ENCODE results near the gene SPNS2. TPM values are rescaled to one million over a fixed set of nuclear protein-coding genes. Genes with fewer than 3 reads are reported as not detected.

Gene SPNS2
- total and polyA plus RNA-seq, 2 experiments from 2014 or later: 1.7 to 2.3 TPM

DNA sequence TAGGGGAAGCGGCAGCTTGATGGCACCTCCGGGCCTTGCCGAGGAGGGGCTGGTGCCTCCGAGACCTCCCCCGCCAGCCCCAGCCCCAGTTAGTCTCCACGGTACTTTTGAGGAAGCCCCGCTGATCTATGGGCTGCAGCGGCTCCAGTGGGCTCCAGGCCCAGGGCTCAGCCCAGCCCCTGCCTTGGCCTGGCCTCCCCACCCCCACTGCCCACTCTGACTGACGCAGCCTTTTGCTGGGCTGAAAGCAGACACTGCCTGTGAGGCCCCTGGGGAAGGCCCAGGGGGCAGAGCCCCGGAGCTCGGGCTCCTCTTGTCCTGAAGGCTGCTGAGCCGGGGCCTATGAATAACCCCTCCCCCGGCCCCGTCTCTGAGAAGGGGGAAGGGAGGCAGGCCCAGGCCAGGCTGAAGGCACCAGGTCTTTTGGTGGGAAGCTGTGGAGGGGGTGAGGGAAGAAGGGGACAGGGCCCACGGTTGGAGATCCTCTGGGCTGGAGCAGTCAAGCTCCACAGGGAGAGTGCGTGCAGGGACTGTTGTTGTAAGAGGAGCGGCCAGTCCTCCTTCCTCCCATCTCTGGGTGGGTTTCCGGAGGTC lies 78.1 kb downstream of the SPNS2 start:
- H3K4me3 Mint-ChIP-seq: no peak overlapping the region
- Histone ChIP-seq H3F3A (replicated peaks; ENCODE audit: low read depth) (no peaks in the 10 kb centered on the region), H3K27ac (ENCODE audit: low read depth) (no peak overlapping the region), H4K20me1 (replicated peaks; ENCODE audit: insufficient read depth) (no peaks in the 10 kb centered on the region), H3K4me1 (ENCODE audit: insufficient read depth) (peaks cover 18% of the 10 kb centered on the region), H3K27me3 (ENCODE audit: insufficient read depth) (no peaks in the 10 kb centered on the region), H3K79me2 (replicated peaks; ENCODE audit: insufficient read depth) (no peaks in the 10 kb centered on the region), H3K4me3 (peak overlapping the region; percentile 18; the same call in 1 of the 2 replicates), H3K36me3 (ENCODE audit: insufficient read depth) (no peaks in the 10 kb centered on the region), H3K4me2 (peak overlapping the region; percentile 70), H3K9me2 (ENCODE audit: insufficient read depth) (no peaks in the 10 kb centered on the region), H2AFZ (peak overlapping the region; percentile 86)
- H3K27me3 Mint-ChIP-seq (ENCODE audit: insufficient read depth, low read depth, poor library complexity): peaks cover 9% of the 10 kb centered on the region
- peaks cover 5% of the 10 kb centered on the region; the same call in 2 of the 3 replicates for H3K9me3 Mint-ChIP-seq
- no peak overlapping the region for H3K27ac Mint-ChIP-seq
- TF ChIP-seq JUNB (IDR thresholded peaks at IDR 0.05; ENCODE audit: unreplicated experiment) (no peak), ZNF114 (CRISPR knock-in tag; IDR thresholded peaks at IDR 0.05) (no peak), NANOG (IDR thresholded peaks at IDR 0.05; ENCODE audit: borderline replicate concordance) (no peak), EZH2phosphoT487 (IDR thresholded peaks at IDR 0.05; ENCODE audit: unreplicated experiment) (no peak), EZH2 (IDR thresholded peaks at IDR 0.05; ENCODE audit: low read depth, unreplicated experiment) (no peak), STAT1 (IDR thresholded peaks at IDR 0.05; ENCODE audit: unreplicated experiment) (no peak), CREB1 (CRISPR knock-in tag; IDR thresholded peaks at IDR 0.05; ENCODE audit: low read depth) (no peak)
- TF ChIP-seq, protein P1, sequence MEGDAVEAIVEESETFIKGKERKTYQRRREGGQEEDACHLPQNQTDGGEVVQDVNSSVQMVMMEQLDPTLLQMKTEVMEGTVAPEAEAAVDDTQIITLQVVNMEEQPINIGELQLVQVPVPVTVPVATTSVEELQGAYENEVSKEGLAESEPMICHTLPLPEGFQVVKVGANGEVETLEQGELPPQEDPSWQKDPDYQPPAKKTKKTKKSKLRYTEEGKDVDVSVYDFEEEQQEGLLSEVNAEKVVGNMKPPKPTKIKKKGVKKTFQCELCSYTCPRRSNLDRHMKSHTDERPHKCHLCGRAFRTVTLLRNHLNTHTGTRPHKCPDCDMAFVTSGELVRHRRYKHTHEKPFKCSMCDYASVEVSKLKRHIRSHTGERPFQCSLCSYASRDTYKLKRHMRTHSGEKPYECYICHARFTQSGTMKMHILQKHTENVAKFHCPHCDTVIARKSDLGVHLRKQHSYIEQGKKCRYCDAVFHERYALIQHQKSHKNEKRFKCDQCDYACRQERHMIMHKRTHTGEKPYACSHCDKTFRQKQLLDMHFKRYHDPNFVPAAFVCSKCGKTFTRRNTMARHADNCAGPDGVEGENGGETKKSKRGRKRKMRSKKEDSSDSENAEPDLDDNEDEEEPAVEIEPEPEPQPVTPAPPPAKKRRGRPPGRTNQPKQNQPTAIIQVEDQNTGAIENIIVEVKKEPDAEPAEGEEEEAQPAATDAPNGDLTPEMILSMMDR (conservative IDR thresholded peaks at IDR 0.05; ENCODE audit: low read depth in 2 of 2): no peak
- TF ChIP-seq, protein P2, sequence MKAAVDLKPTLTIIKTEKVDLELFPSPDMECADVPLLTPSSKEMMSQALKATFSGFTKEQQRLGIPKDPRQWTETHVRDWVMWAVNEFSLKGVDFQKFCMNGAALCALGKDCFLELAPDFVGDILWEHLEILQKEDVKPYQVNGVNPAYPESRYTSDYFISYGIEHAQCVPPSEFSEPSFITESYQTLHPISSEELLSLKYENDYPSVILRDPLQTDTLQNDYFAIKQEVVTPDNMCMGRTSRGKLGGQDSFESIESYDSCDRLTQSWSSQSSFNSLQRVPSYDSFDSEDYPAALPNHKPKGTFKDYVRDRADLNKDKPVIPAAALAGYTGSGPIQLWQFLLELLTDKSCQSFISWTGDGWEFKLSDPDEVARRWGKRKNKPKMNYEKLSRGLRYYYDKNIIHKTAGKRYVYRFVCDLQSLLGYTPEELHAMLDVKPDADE (IDR thresholded peaks at IDR 0.05): no peak
- TF ChIP-seq, protein P3, sequence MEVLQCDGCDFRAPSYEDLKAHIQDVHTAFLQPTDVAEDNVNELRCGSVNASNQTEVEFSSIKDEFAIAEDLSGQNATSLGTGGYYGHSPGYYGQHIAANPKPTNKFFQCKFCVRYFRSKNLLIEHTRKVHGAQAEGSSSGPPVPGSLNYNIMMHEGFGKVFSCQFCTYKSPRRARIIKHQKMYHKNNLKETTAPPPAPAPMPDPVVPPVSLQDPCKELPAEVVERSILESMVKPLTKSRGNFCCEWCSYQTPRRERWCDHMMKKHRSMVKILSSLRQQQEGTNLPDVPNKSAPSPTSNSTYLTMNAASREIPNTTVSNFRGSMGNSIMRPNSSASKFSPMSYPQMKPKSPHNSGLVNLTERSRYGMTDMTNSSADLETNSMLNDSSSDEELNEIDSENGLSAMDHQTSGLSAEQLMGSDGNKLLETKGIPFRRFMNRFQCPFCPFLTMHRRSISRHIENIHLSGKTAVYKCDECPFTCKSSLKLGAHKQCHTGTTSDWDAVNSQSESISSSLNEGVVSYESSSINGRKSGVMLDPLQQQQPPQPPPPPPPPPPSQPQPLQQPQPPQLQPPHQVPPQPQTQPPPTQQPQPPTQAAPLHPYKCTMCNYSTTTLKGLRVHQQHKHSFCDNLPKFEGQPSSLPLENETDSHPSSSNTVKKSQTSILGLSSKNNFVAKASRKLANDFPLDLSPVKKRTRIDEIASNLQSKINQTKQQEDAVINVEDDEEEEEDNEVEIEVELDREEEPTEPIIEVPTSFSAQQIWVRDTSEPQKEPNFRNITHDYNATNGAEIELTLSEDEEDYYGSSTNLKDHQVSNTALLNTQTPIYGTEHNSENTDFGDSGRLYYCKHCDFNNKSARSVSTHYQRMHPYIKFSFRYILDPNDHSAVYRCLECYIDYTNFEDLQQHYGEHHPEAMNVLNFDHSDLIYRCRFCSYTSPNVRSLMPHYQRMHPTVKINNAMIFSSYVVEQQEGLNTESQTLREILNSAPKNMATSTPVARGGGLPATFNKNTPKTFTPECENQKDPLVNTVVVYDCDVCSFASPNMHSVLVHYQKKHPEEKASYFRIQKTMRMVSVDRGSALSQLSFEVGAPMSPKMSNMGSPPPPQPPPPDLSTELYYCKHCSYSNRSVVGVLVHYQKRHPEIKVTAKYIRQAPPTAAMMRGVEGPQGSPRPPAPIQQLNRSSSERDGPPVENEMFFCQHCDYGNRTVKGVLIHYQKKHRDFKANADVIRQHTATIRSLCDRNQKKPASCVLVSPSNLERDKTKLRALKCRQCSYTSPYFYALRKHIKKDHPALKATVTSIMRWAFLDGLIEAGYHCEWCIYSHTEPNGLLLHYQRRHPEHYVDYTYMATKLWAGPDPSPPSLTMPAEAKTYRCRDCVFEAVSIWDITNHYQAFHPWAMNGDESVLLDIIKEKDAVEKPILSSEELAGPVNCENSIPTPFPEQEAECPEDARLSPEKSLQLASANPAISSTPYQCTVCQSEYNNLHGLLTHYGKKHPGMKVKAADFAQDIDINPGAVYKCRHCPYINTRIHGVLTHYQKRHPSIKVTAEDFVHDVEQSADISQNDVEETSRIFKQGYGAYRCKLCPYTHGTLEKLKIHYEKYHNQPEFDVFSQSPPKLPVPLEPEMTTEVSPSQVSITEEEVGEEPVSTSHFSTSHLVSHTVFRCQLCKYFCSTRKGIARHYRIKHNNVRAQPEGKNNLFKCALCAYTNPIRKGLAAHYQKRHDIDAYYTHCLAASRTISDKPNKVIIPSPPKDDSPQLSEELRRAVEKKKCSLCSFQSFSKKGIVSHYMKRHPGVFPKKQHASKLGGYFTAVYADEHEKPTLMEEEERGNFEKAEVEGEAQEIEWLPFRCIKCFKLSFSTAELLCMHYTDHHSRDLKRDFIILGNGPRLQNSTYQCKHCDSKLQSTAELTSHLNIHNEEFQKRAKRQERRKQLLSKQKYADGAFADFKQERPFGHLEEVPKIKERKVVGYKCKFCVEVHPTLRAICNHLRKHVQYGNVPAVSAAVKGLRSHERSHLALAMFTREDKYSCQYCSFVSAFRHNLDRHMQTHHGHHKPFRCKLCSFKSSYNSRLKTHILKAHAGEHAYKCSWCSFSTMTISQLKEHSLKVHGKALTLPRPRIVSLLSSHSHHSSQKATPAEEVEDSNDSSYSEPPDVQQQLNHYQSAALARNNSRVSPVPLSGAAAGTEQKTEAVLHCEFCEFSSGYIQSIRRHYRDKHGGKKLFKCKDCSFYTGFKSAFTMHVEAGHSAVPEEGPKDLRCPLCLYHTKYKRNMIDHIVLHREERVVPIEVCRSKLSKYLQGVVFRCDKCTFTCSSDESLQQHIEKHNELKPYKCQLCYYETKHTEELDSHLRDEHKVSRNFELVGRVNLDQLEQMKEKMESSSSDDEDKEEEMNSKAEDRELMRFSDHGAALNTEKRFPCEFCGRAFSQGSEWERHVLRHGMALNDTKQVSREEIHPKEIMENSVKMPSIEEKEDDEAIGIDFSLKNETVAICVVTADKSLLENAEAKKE (CRISPR knock-in tag; IDR thresholded peaks at IDR 0.05): no peak
- peak; percentile 79 for DNase-seq (ENCODE audit: low spot score)
- ATAC-seq: peak; percentile 94
- H3K4me1 Mint-ChIP-seq: peaks cover 29% of the 10 kb centered on the region
- peaks cover 3% of the 10 kb centered on the region; the same call in 1 of the 3 replicates for H3K36me3 Mint-ChIP-seq (ENCODE audit: low read depth)

Measured in GM23338 (cell line).